Ishikawa (cell line): ENCODE measurements around the gene SRC.

Experiments
- CEBPB ChIP-seq: IDR thresholded peaks from 2 replicates; pipeline ENCODE4 v1.6.1; 2012
- CREB1 ChIP-seq: IDR thresholded peaks from 2 replicates; pipeline ENCODE4 v1.6.1; 2012; ENCODE audit warnings: low read depth
- EGR1 ChIP-seq: IDR thresholded peaks from 2 replicates; pipeline ENCODE4 v1.6.1; 2012
- EP300 ChIP-seq: IDR thresholded peaks from 2 replicates; pipeline ENCODE4 v1.6.1; 2012; ENCODE audit warnings: borderline replicate concordance
- FOXM1 ChIP-seq: IDR thresholded peaks from 2 replicates; pipeline ENCODE4 v1.6.1; 2012; ENCODE audit warnings: low read depth, borderline replicate concordance
- MAX ChIP-seq: IDR thresholded peaks from 2 replicates; pipeline ENCODE4 v1.6.1; 2012
- NFIC ChIP-seq: IDR thresholded peaks from 2 replicates; pipeline ENCODE4 v1.6.1; 2012
- RAD21 ChIP-seq: IDR thresholded peaks from 2 replicates; pipeline ENCODE4 v1.6.1; 2012; ENCODE audit warnings: low read depth
- REST ChIP-seq: IDR thresholded peaks from 2 replicates; pipeline ENCODE4 v1.6.1; 2012; ENCODE audit warnings: low read depth, mild to moderate bottlenecking
- TAF1 ChIP-seq: IDR thresholded peaks from 2 replicates; pipeline ENCODE4 v1.6.1; 2012; ENCODE audit warnings: low read depth, mild to moderate bottlenecking
- TCF12 ChIP-seq: IDR thresholded peaks from 2 replicates; pipeline ENCODE4 v1.6.1; 2012; ENCODE audit warnings: low read depth
- TEAD4 ChIP-seq: IDR thresholded peaks from 2 replicates; pipeline ENCODE4 v1.6.1; 2012
- USF1 ChIP-seq: IDR thresholded peaks from 2 replicates; pipeline ENCODE4 v1.6.1; 2012
- YY1 ChIP-seq: IDR thresholded peaks from 2 replicates; pipeline ENCODE4 v1.6.1; 2012; ENCODE audit warnings: low read depth
- ZBTB7A ChIP-seq: IDR thresholded peaks from 2 replicates; pipeline ENCODE4 v1.6.1; 2012; ENCODE audit warnings: low read depth

The SRC gene

GRCh38 chr20:37331060-37331857 lies 14.7 kb upstream of the SRC start:
- TF ChIP-seq YY1 (no peak), ZBTB7A (no peak), TEAD4 (no peak), EP300 (no peak), USF1 (no peak), FOXM1 (no peak), TAF1 (no peak), CREB1 (no peak), NFIC (no peak), REST (no peak)

GRCh38 chr20:37333130-37333847 lies 12.7 kb upstream of the SRC start:
- no peak for TF ChIP-seq USF1
- TF ChIP-seq TEAD4: no peak
- no peak for TF ChIP-seq ZBTB7A
- TF ChIP-seq TAF1: no peak
- TF ChIP-seq NFIC: no peak
- no peak for TF ChIP-seq RAD21
- no peak for TF ChIP-seq EP300
- no peak for TF ChIP-seq MAX
- no peak for TF ChIP-seq EGR1
- no peak for TF ChIP-seq REST
- no peak for TF ChIP-seq CREB1

- TF ChIP-seq CEBPB: no peak
- TF ChIP-seq EP300: no peak
- no peak for TF ChIP-seq TCF12
Observed at GRCh38 chr20:37333848-37334318, 12.1 kb upstream of the SRC start.

- TF ChIP-seq USF1 (no peak), EGR1 (no peak), YY1 (no peak), CEBPB (no peak), FOXM1 (no peak), RAD21 (no peak), TAF1 (no peak), MAX (no peak), REST (no peak), ZBTB7A (no peak), TCF12 (no peak), NFIC (no peak), TEAD4 (no peak), EP300 (no peak), CREB1 (no peak)
Observed at GRCh38 chr20:37334450-37334849, 11.5 kb upstream of the SRC start.
